GM12872 (cell line): Measurements from ENCODE around the gene SLC49A4.

Experiments
- CTCF ChIP-seq: IDR thresholded peaks from 3 replicates; pipeline ENCODE4 v1.5.1; 2011; ENCODE audit warnings: low read depth, mild to moderate bottlenecking, low read length, moderate library complexity; ENCODE audit not compliant: insufficient read depth

SLC49A4 gene

GRCh38 chr3:122882361-122882947 lies 87.6 kb downstream of the SLC49A4 start:
- no peak for TF ChIP-seq CTCF

- TF ChIP-seq CTCF = no peak
Observed at GRCh38 chr3:122886251-122886650, 91.4 kb downstream of the SLC49A4 start.

GRCh38 chr3:122886946-122887345 lies 92.1 kb downstream of the SLC49A4 start:
- TF ChIP-seq CTCF = no peak

GRCh38 chr3:122890077-122890719 lies 95.3 kb downstream of the SLC49A4 start:
- no peak for TF ChIP-seq CTCF

GRCh38 chr3:122890720-122891220 lies 95.9 kb downstream of the SLC49A4 start:
- TF ChIP-seq CTCF = no peak

GRCh38 chr3:122892118-122892960 lies 97.5 kb downstream of the SLC49A4 start:
- no peak for TF ChIP-seq CTCF

GRCh38 chr3:122893282-122893681 lies 98.4 kb downstream of the SLC49A4 start:
- TF ChIP-seq CTCF = no peak
